Activated naive CD8-positive, alpha-beta T cell treated with anti-CD3 and anti-CD28 coated beads for 36 hours (primary cell): ENCODE results near the gene HNF1B. TPM values are rescaled to one million over a fixed set of nuclear protein-coding genes. Genes with fewer than 3 reads are reported as not detected.

Source experiments
- DNase-seq: peaks from one replicate; pipeline ENCODE4 v3.0.0; 2021
- H3K27ac Mint-ChIP-seq: one replicate; pipeline ENCODE4 v1.8.0; 2022; ENCODE audit warnings: mild to moderate bottlenecking, moderate library complexity, mixed read lengths
- H3K27me3 Mint-ChIP-seq: one replicate; pipeline ENCODE4 v1.8.0; 2022; ENCODE audit warnings: mild to moderate bottlenecking, mixed read lengths
- H3K36me3 Mint-ChIP-seq: one replicate; pipeline ENCODE4 v1.8.0; 2021; ENCODE audit warnings: mild to moderate bottlenecking, mixed read lengths
- H3K4me1 Mint-ChIP-seq: one replicate; pipeline ENCODE4 v1.8.0; 2021; ENCODE audit warnings: mixed read lengths
- H3K4me3 Mint-ChIP-seq: one replicate; pipeline ENCODE4 v1.8.0; 2022; ENCODE audit warnings: mild to moderate bottlenecking, moderate library complexity, mixed read lengths
- H3K9me3 Mint-ChIP-seq: one replicate; pipeline ENCODE4 v1.8.0; 2022; ENCODE audit warnings: mixed read lengths
- total RNA-seq, 2 experiments: library from RNA; stranded (reverse); gene quantifications; one replicate each; pipeline ENCODE4 v1.2.3, GENCODE V29; 2021

HNF1B gene
- total RNA-seq, 2 experiments from 2014 or later = 2.3 to 3.2 TPM

GRCh38 chr17:37770631-37771518, 26.0 kb upstream of the HNF1B start:
- Mint-ChIP-seq H3K9me3 (no peaks in the 10 kb centered on the region), H3K36me3 (no peaks in the 10 kb centered on the region), H3K27ac (no peak overlapping the region), H3K4me3 (no peak overlapping the region), H3K4me1 (peaks cover 45% of the 10 kb centered on the region), H3K27me3 (peaks cover 44% of the 10 kb centered on the region)
- DNase-seq = peak; percentile 36

GRCh38 chr17:37769050-37769449, 24.2 kb upstream of the HNF1B start:
- peaks cover 50% of the 10 kb centered on the region for H3K4me1 Mint-ChIP-seq
- no peak overlapping the region for H3K4me3 Mint-ChIP-seq
- H3K9me3 Mint-ChIP-seq = no peaks in the 10 kb centered on the region
- peaks cover 53% of the 10 kb centered on the region for H3K27me3 Mint-ChIP-seq
- H3K27ac Mint-ChIP-seq = no peak overlapping the region
- DNase-seq = no peak
- no peaks in the 10 kb centered on the region for H3K36me3 Mint-ChIP-seq

GRCh38 chr17:37768438-37768837, 23.6 kb upstream of the HNF1B start:
- H3K36me3 Mint-ChIP-seq = no peaks in the 10 kb centered on the region
- no peak overlapping the region for H3K27ac Mint-ChIP-seq
- no peaks in the 10 kb centered on the region for H3K9me3 Mint-ChIP-seq
- H3K4me3 Mint-ChIP-seq = no peak overlapping the region
- peaks cover 44% of the 10 kb centered on the region for H3K4me1 Mint-ChIP-seq
- H3K27me3 Mint-ChIP-seq = peaks cover 56% of the 10 kb centered on the region
- DNase-seq = no peak

GRCh38 chr17:37766971-37767370, 22.1 kb upstream of the HNF1B start:
- Mint-ChIP-seq H3K4me3 (no peak overlapping the region), H3K9me3 (no peaks in the 10 kb centered on the region), H3K4me1 (peaks cover 43% of the 10 kb centered on the region), H3K36me3 (no peaks in the 10 kb centered on the region), H3K27me3 (peaks cover 66% of the 10 kb centered on the region), H3K27ac (no peak overlapping the region)
- no peak for DNase-seq

- no peak overlapping the region for H3K27ac Mint-ChIP-seq
- no peak overlapping the region for H3K4me3 Mint-ChIP-seq
These were observed 19.5 kb upstream of the HNF1B start for GRCh38 chr17:37764383-37764782.

GRCh38 chr17:37762666-37763065, 17.8 kb upstream of the HNF1B start:
- H3K4me3 Mint-ChIP-seq = no peak overlapping the region
- H3K4me1 Mint-ChIP-seq = peaks cover 38% of the 10 kb centered on the region
- no peaks in the 10 kb centered on the region for H3K36me3 Mint-ChIP-seq
- DNase-seq = no peak
- H3K9me3 Mint-ChIP-seq = no peaks in the 10 kb centered on the region
- H3K27ac Mint-ChIP-seq = no peak overlapping the region
- H3K27me3 Mint-ChIP-seq = peaks cover 72% of the 10 kb centered on the region

More at GRCh38 chr17:37764383-37764782, 19.5 kb upstream of the HNF1B start:
- peaks cover 68% of the 10 kb centered on the region for H3K27me3 Mint-ChIP-seq
- H3K9me3 Mint-ChIP-seq = no peaks in the 10 kb centered on the region
- H3K4me1 Mint-ChIP-seq = peaks cover 49% of the 10 kb centered on the region
- no peaks in the 10 kb centered on the region for H3K36me3 Mint-ChIP-seq
- DNase-seq = no peak

- no peak overlapping the region for H3K27ac Mint-ChIP-seq
- no peak overlapping the region for H3K4me3 Mint-ChIP-seq
- H3K9me3 Mint-ChIP-seq = no peaks in the 10 kb centered on the region
- H3K4me1 Mint-ChIP-seq = peaks cover 38% of the 10 kb centered on the region
- H3K27me3 Mint-ChIP-seq = peaks cover 72% of the 10 kb centered on the region
- no peaks in the 10 kb centered on the region for H3K36me3 Mint-ChIP-seq
- no peak for DNase-seq
These were observed 17.1 kb upstream of the HNF1B start for GRCh38 chr17:37761961-37762360.

- no peaks in the 10 kb centered on the region for H3K36me3 Mint-ChIP-seq
- H3K27me3 Mint-ChIP-seq = peaks cover 67% of the 10 kb centered on the region
- H3K4me1 Mint-ChIP-seq = peaks cover 38% of the 10 kb centered on the region
- H3K9me3 Mint-ChIP-seq = no peaks in the 10 kb centered on the region
- DNase-seq = peak; percentile 36
- peak overlapping the region; percentile 43 for H3K27ac Mint-ChIP-seq
- no peak overlapping the region for H3K4me3 Mint-ChIP-seq
These were observed 16.2 kb upstream of the HNF1B start for GRCh38 chr17:37761059-37761458.

- Mint-ChIP-seq H3K4me3 (no peak overlapping the region), H3K27ac (no peak overlapping the region), H3K27me3 (peaks cover 63% of the 10 kb centered on the region), H3K36me3 (no peaks in the 10 kb centered on the region), H3K4me1 (peaks cover 27% of the 10 kb centered on the region), H3K9me3 (no peaks in the 10 kb centered on the region)
- no peak for DNase-seq
These were observed 14.3 kb upstream of the HNF1B start for GRCh38 chr17:37759014-37759637.

GRCh38 chr17:37756051-37756450, 11.2 kb upstream of the HNF1B start:
- Mint-ChIP-seq H3K9me3 (no peaks in the 10 kb centered on the region), H3K4me1 (peaks cover 21% of the 10 kb centered on the region), H3K4me3 (no peak overlapping the region), H3K27me3 (peaks cover 60% of the 10 kb centered on the region), H3K27ac (no peak overlapping the region), H3K36me3 (no peaks in the 10 kb centered on the region)
- no peak for DNase-seq

- H3K4me1 Mint-ChIP-seq = peaks cover 23% of the 10 kb centered on the region
- peaks cover 65% of the 10 kb centered on the region for H3K27me3 Mint-ChIP-seq
- DNase-seq = no peak
- H3K9me3 Mint-ChIP-seq = no peaks in the 10 kb centered on the region
- H3K36me3 Mint-ChIP-seq = no peaks in the 10 kb centered on the region
- H3K27ac Mint-ChIP-seq = no peak overlapping the region
- H3K4me3 Mint-ChIP-seq = no peak overlapping the region
These were observed 10.6 kb upstream of the HNF1B start for GRCh38 chr17:37755455-37755854.

GRCh38 chr17:37754363-37754762, 9.5 kb upstream of the HNF1B start:
- no peak for DNase-seq
- Mint-ChIP-seq H3K4me1 (peaks cover 17% of the 10 kb centered on the region), H3K36me3 (no peaks in the 10 kb centered on the region), H3K4me3 (no peak overlapping the region), H3K9me3 (no peaks in the 10 kb centered on the region), H3K27ac (no peak overlapping the region), H3K27me3 (peaks cover 62% of the 10 kb centered on the region)

GRCh38 chr17:37752482-37752881, 7.6 kb upstream of the HNF1B start:
- no peaks in the 10 kb centered on the region for H3K9me3 Mint-ChIP-seq
- no peak for DNase-seq
- peaks cover 17% of the 10 kb centered on the region for H3K4me1 Mint-ChIP-seq
- peaks cover 62% of the 10 kb centered on the region for H3K27me3 Mint-ChIP-seq
- no peak overlapping the region for H3K4me3 Mint-ChIP-seq
- no peak overlapping the region for H3K27ac Mint-ChIP-seq
- H3K36me3 Mint-ChIP-seq = no peaks in the 10 kb centered on the region

GRCh38 chr17:37750768-37751475, 6.1 kb upstream of the HNF1B start:
- Mint-ChIP-seq H3K27ac (peak overlapping the region; percentile 11), H3K9me3 (no peaks in the 10 kb centered on the region), H3K36me3 (no peaks in the 10 kb centered on the region), H3K4me1 (peaks cover 20% of the 10 kb centered on the region), H3K27me3 (peaks cover 68% of the 10 kb centered on the region), H3K4me3 (no peak overlapping the region)
- no peak for DNase-seq

GRCh38 chr17:37750292-37750691, 5.4 kb upstream of the HNF1B start:
- peaks cover 70% of the 10 kb centered on the region for H3K27me3 Mint-ChIP-seq
- H3K9me3 Mint-ChIP-seq = no peaks in the 10 kb centered on the region

More at GRCh38 chr17:37750292-37750691, 5.4 kb upstream of the HNF1B start:
- Mint-ChIP-seq H3K4me1 (peaks cover 22% of the 10 kb centered on the region), H3K27ac (no peak overlapping the region), H3K4me3 (no peak overlapping the region), H3K36me3 (no peaks in the 10 kb centered on the region)
- DNase-seq = no peak
